Fibroblast of lung (primary cell): ENCODE measurements around the gene GRIK4.

Experiments
- CTCF ChIP-seq, 2 donors: IDR thresholded peaks in 1 of 2; conservative IDR thresholded peaks in 1 of 2; 1 replicate in 1 of 2; 2 replicates in 1 of 2; pipeline ENCODE4 v1.5.1; 2011 to 2012; ENCODE audit warnings: low read length in 2 of 2, control low read depth in 1 of 2, inconsistent platforms in 1 of 2, low read depth in 1 of 2, mild to moderate bottlenecking in 1 of 2
- EZH2 ChIP-seq: IDR thresholded peaks from 2 replicates; pipeline ENCODE4 v1.5.1; 2012; ENCODE audit warnings: low read length, control low read depth, mild to moderate bottlenecking; ENCODE audit errors: missing control alignments

DNA sequence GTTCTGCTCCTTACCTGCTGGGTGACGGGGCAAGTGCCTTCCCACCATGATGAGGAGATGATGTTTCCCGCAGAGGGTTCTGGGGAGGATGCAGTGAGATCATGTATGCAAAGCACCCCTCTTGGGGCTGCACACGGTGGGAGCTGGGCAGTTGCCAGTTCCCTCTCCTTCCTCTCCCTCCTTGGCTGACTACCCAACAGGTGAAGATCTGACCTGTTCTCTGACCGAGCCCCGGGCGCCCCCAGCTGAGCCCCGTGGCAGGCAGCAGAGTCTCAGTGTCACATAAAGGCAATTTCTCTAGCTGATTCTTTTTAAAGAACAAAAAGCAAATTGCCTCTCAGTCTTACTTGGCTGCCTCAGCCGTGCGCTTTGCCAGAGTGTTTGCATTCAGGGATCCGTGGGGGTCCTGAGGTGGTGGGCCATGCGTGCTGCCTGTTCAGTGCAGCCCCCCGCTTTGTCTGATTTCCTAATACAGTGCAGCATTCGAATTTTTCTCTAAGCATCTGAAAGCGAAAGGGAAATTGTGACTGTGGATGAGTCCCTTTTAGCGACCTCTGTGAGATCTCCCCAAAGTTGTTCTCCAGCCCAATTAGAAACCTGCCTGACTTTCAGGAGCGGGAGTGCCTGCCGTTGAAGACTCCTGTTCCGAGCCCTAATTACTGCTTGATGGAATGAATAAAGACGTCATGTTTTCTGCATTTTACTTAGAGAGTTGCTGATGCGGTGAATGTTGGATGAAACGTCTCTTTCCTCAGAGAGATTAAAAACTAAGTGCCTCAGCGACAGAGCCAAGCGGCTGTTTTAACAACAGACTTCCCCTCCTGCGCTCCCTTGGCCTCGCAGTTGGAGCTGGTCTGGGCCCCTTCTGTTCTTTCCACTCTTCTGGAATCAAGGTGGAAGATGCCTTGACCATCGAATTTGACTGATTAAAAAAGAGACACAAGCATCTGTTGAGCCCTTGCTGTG, 86.0 kb downstream of the GRIK4 start:
- TF ChIP-seq CTCF (conservative IDR thresholded peaks at IDR 0.05 in 1 of 2, IDR thresholded peaks at IDR 0.05 in 1 of 2; ENCODE audit: low read depth in 1 of 2, low read length in 2 of 2) (no peak), EZH2 (no peak)
